Mesenchymal stem cell (in vitro differentiated cells and primary cell): Measurements from ENCODE around the gene AKAP6.
A peak's percentile ranks its signal among the peaks of the same experiment; 100 is the strongest.

Experiments
- DNase-seq: peaks from one replicate; pipeline ENCODE4 v3.0.0-alpha.2; 2013
- H2AFZ ChIP-seq: one replicate; pipeline ENCODE4 v1.6.1; 2013; ENCODE audit warnings: low read depth, mild to moderate bottlenecking, control low read depth, inconsistent platforms, low read length, moderate library complexity
- H2AK5ac ChIP-seq: 2 replicates; pipeline ENCODE4 v1.6.1; 2013; ENCODE audit warnings: low read length, moderate library complexity, mild to moderate bottlenecking, inconsistent platforms; ENCODE audit not compliant: severe bottlenecking
- H2BK120ac ChIP-seq: one replicate; pipeline ENCODE4 v1.6.1; 2013; ENCODE audit warnings: low read depth, mild to moderate bottlenecking, inconsistent platforms, low read length, moderate library complexity
- H2BK12ac ChIP-seq, 2 experiments: one replicate each; pipeline ENCODE4 v1.6.1; 2013; ENCODE audit warnings: inconsistent platforms in 2 of 2, low read length in 2 of 2, mild to moderate bottlenecking in 2 of 2, moderate library complexity in 2 of 2, control low read depth in 1 of 2
- H2BK15ac ChIP-seq: one replicate; pipeline ENCODE4 v1.6.1; 2013; ENCODE audit warnings: mild to moderate bottlenecking, low read depth, inconsistent platforms; ENCODE audit not compliant: poor library complexity, severe bottlenecking
- H2BK5ac ChIP-seq: 2 replicates; pipeline ENCODE4 v1.6.1; 2013; ENCODE audit warnings: low read depth, mild to moderate bottlenecking, low read length, control low read depth, inconsistent platforms; ENCODE audit not compliant: poor library complexity, severe bottlenecking
- H3K14ac ChIP-seq, 2 experiments: one replicate each; pipeline ENCODE4 v1.6.1; 2013; ENCODE audit warnings: inconsistent platforms in 2 of 2, low read length in 2 of 2, control low read depth in 1 of 2, mild to moderate bottlenecking in 1 of 2, moderate library complexity in 1 of 2
- H3K18ac ChIP-seq, 2 experiments: one replicate each; pipeline ENCODE4 v1.6.1; 2013; ENCODE audit warnings: inconsistent platforms in 2 of 2, low read length in 2 of 2, control low read depth in 1 of 2, low read depth in 1 of 2, mild to moderate bottlenecking in 1 of 2
- H3K23ac ChIP-seq, 2 experiments: one replicate each; pipeline ENCODE4 v1.6.1; 2013; ENCODE audit warnings: inconsistent platforms in 2 of 2, low read length in 2 of 2, mild to moderate bottlenecking in 2 of 2, moderate library complexity in 2 of 2, control low read depth in 1 of 2
- H3K27ac ChIP-seq: 2 replicates; pipeline ENCODE4 v1.5.1; 2013; ENCODE audit warnings: mild to moderate bottlenecking, moderate library complexity, low read length, control low read depth, inconsistent platforms; ENCODE audit not compliant: poor library complexity, severe bottlenecking
- H3K27me3 ChIP-seq, 2 experiments: 2 replicates each; pipeline versions ENCODE4 v1.6.1 to v1.7.0; 2013; ENCODE audit warnings: low read length in 2 of 2, mild to moderate bottlenecking in 2 of 2, moderate library complexity in 2 of 2, control low read depth in 1 of 2, inconsistent platforms in 1 of 2; ENCODE audit not compliant: control insufficient read depth in 1 of 2, insufficient read depth in 1 of 2
- H3K36me3 ChIP-seq, 2 experiments: 2 replicates each; pipeline versions ENCODE4 v1.6.1 to v1.7.0; 2013; ENCODE audit warnings: low read length in 2 of 2, control low read depth in 1 of 2, inconsistent platforms in 1 of 2, low read depth in 1 of 2, mild to moderate bottlenecking in 1 of 2; ENCODE audit not compliant: insufficient read depth in 2 of 2, control insufficient read depth in 1 of 2
- H3K4ac ChIP-seq, 2 experiments: one replicate each; pipeline ENCODE4 v1.6.1; 2013; ENCODE audit warnings: inconsistent platforms in 2 of 2, low read length in 2 of 2, mild to moderate bottlenecking in 2 of 2, moderate library complexity in 2 of 2, control low read depth in 1 of 2, low read depth in 1 of 2
- H3K4me1 ChIP-seq: 2 replicates; pipeline ENCODE4 v1.6.1; 2013; ENCODE audit warnings: low read depth, low read length, control low read depth; ENCODE audit not compliant: control insufficient read depth, insufficient read depth
- H3K4me2 ChIP-seq: 2 replicates; pipeline ENCODE4 v1.6.1; 2013; ENCODE audit warnings: low read length, mild to moderate bottlenecking, inconsistent platforms; ENCODE audit not compliant: poor library complexity, severe bottlenecking
- H3K4me3 ChIP-seq, 2 experiments: 2 replicates each; pipeline versions ENCODE4 v1.5.1 to v1.7.0; 2013; ENCODE audit warnings: low read length in 2 of 2, mild to moderate bottlenecking in 2 of 2, control low read depth in 1 of 2, low read depth in 1 of 2; ENCODE audit not compliant: insufficient read depth in 1 of 2
- H3K79me1 ChIP-seq: replicated peaks from 2 replicates; pipeline ENCODE4 v1.6.1; 2013; ENCODE audit warnings: mild to moderate bottlenecking, control low read depth, low read length, inconsistent platforms; ENCODE audit not compliant: poor library complexity, severe bottlenecking
- H3K9ac ChIP-seq: 2 replicates; pipeline ENCODE4 v1.7.0; 2013; ENCODE audit warnings: mild to moderate bottlenecking, low read length, moderate library complexity
- H3K9me3 ChIP-seq: 2 replicates; pipeline ENCODE4 v1.7.0; 2013; ENCODE audit warnings: mild to moderate bottlenecking, low read length; ENCODE audit not compliant: control insufficient read depth
- H4K8ac ChIP-seq: one replicate; pipeline ENCODE4 v1.6.1; 2013; ENCODE audit warnings: inconsistent platforms, mild to moderate bottlenecking, low read length, moderate library complexity
- H4K91ac ChIP-seq: one replicate; pipeline ENCODE4 v1.6.1; 2013; ENCODE audit warnings: mild to moderate bottlenecking, low read length, inconsistent platforms
- WGBS: methylation state at CpG from one replicate; pipeline ENCODE4 v1.1.7; 2013; ENCODE audit warnings: mixed read lengths; 5-methylcytosine and 5-hydroxymethylcytosine counted together

The AKAP6 gene

DNA sequence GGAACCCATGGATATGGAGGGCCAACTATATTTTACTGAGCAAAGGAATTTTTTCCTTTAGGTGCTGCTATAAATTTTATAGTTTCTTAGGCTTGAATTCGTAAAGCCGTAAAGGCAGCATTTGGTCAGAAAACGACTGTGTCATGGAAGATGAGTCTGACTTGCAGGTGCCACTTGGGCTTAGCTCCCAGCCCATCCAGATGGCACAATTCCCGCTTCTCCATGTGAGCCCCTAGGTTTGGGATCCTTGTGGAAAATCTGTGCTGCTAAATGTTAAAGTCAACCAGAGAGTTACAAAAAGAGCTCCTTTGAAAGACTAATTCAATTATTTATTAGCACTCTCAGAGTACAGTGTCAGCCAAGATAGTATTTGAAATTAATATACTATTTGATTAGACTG lies 489.5 kb downstream of the AKAP6 start:
- Histone ChIP-seq H3K9me3 (no peaks in the 10 kb centered on the region), H2BK120ac (no peak overlapping the region), H4K91ac (no peak overlapping the region), H3K23ac (no peak overlapping the region), H3K14ac (no peak overlapping the region), H3K27ac (no peak overlapping the region), H3K4me1 (no peaks in the 10 kb centered on the region), H3K9ac (no peak overlapping the region), H3K4ac (no peak overlapping the region), H2BK12ac (no peak overlapping the region), H3K4me3 (no peak overlapping the region), H2BK5ac (no peak overlapping the region), H3K36me3 (no peaks in the 10 kb centered on the region), H2AFZ (no peak overlapping the region), H4K8ac (no peak overlapping the region), H3K79me1 (no peaks in the 10 kb centered on the region), H3K18ac (no peak overlapping the region), H2AK5ac (no peak overlapping the region), H2BK15ac (no peak overlapping the region), H3K27me3 (no peaks in the 10 kb centered on the region), H3K4me2 (no peak overlapping the region)
- no peak for DNase-seq
- WGBS: 91% methylated on average over 4 of the region's 4 CpGs

DNA sequence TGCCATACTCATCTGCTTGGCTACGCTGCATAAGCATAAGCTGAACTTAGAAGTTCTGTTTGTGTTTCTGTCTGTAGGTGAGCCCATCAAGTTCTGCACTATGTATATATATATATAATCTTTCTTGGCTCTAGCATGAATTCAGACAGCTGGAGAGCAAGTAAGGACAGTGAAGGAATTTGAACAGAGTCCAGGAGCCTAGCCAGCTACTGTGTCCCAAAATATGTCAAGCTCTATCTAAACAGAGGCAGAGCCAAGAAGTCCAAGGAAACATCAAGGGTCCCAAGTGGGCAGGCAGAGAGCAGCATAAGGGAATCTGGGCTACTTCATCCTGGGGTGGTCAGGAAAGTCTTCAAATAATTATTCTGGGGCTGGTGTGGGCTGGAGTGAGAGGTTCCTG lies 491.1 kb downstream of the AKAP6 start:
- Histone ChIP-seq H4K8ac (no peak overlapping the region), H2BK12ac (no peak overlapping the region), H3K27me3 (no peaks in the 10 kb centered on the region), H3K4me2 (no peak overlapping the region), H2AK5ac (no peak overlapping the region), H3K9me3 (no peaks in the 10 kb centered on the region), H3K4me3 (no peak overlapping the region), H3K18ac (no peak overlapping the region), H3K4me1 (no peaks in the 10 kb centered on the region), H3K79me1 (no peaks in the 10 kb centered on the region), H3K27ac (no peak overlapping the region), H2AFZ (no peak overlapping the region), H3K14ac (no peak overlapping the region), H3K4ac (no peak overlapping the region), H2BK120ac (no peak overlapping the region), H3K23ac (no peak overlapping the region), H2BK5ac (no peak overlapping the region), H3K9ac (no peak overlapping the region), H4K91ac (no peak overlapping the region), H3K36me3 (no peaks in the 10 kb centered on the region), H2BK15ac (no peak overlapping the region)
- DNase-seq: no peak
- WGBS: no CpG with 5 or more reads among the region's 1 CpG

DNA sequence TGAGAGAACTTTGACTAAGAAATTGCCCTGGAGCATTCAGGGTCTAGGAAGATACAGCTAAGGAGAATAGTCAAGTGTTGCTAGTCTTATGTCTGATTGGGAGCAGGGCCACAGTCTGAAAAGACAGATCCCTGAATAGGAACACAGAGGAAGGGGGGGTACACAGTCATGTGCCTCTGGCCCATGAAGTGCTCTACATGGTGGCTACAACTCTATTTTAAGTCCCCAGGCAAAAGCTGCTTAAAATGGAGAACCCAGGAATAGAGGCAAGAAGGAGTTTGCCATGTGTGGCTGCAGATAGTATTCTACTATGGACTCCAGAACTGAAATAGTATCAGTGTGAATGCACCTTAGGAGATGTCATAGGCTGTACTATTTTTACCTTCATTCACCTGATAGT lies 491.6 kb downstream of the AKAP6 start:
- H3K9ac ChIP-seq: no peak overlapping the region
- H2BK5ac ChIP-seq: no peak overlapping the region
- H3K18ac ChIP-seq: no peak overlapping the region
- no peak overlapping the region for H3K27ac ChIP-seq
- no peak overlapping the region for H2BK120ac ChIP-seq
- H3K23ac ChIP-seq: no peak overlapping the region
- no peaks in the 10 kb centered on the region for H3K4me1 ChIP-seq
- H3K4ac ChIP-seq: no peak overlapping the region
- no peak overlapping the region for H2BK15ac ChIP-seq
- no peak overlapping the region for H3K4me3 ChIP-seq
- H2BK12ac ChIP-seq: no peak overlapping the region
- H4K8ac ChIP-seq: no peak overlapping the region
- H2AFZ ChIP-seq: no peak overlapping the region
- DNase-seq: no peak
- no peak overlapping the region for H4K91ac ChIP-seq
- H3K14ac ChIP-seq: no peak overlapping the region
- H3K4me2 ChIP-seq: no peak overlapping the region
- no peaks in the 10 kb centered on the region for H3K9me3 ChIP-seq
- H2AK5ac ChIP-seq: no peak overlapping the region
- no peaks in the 10 kb centered on the region for H3K27me3 ChIP-seq
- H3K79me1 ChIP-seq: no peaks in the 10 kb centered on the region
- no peaks in the 10 kb centered on the region for H3K36me3 ChIP-seq

DNA sequence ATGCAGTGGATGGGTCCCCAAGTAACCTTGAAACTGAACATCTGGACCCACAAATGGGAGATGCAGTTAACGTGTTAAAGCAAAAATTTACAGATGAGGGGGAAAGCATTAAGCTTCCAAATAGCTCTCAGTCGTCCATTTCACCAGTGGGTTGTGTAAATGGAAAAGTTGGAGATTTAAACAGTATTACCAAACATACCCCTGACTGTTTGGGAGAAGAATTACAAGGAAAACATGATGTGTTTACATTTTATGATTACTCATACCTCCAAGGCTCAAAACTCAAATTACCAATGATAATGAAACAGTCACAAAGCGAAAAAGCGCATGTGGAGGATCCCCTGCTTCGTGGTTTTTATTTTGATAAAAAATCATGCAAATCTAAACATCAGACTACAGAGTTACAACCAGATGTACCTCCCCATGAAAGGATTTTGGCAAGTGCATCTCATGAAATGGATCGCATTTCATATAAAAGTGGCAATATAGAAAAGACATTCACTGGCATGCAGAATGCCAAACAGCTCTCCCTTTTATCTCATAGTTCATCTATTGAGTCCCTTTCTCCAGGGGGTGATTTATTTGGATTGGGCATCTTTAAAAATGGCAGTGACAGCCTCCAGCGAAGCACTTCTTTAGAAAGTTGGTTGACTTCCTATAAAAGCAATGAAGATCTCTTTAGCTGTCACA lies 493.0 kb downstream of the AKAP6 start:
- H4K91ac ChIP-seq: no peak overlapping the region
- H3K14ac ChIP-seq: peak overlapping the region in 1 of 2 experiments; percentile 28
- 55% methylated on average over 7 of the region's 7 CpGs for WGBS
- H2BK12ac ChIP-seq: no peak overlapping the region
- H3K9ac ChIP-seq: no peak overlapping the region
- H3K79me1 ChIP-seq: no peaks in the 10 kb centered on the region
- no peak overlapping the region for H2BK15ac ChIP-seq
- no peak overlapping the region for H3K4me2 ChIP-seq
- no peaks in the 10 kb centered on the region for H3K9me3 ChIP-seq
- H3K36me3 ChIP-seq: no peaks in the 10 kb centered on the region
- no peak overlapping the region for H3K18ac ChIP-seq
- no peak overlapping the region for H2BK120ac ChIP-seq
- peak overlapping the region in 1 of 2 experiments; percentile 26 for H3K4ac ChIP-seq
- no peak overlapping the region for H4K8ac ChIP-seq
- peak overlapping the region; percentile 61 for H2AFZ ChIP-seq
- no peak overlapping the region for H2BK5ac ChIP-seq
- DNase-seq: peak; percentile 57
- H3K27ac ChIP-seq: no peak overlapping the region
- no peaks in the 10 kb centered on the region for H3K27me3 ChIP-seq
- no peaks in the 10 kb centered on the region for H3K4me1 ChIP-seq
- H3K23ac ChIP-seq: no peak overlapping the region
- H2AK5ac ChIP-seq: no peak overlapping the region
- no peak overlapping the region for H3K4me3 ChIP-seq
